Measurements from ENCODE around the gene MKLN1. TPM values are rescaled to one million over a fixed set of nuclear protein-coding genes. Genes with fewer than 3 reads are reported as not detected.

Gene MKLN1
- total and polyA plus RNA-seq, 2 donors from 2014 or later, result 24.4 to 77.0 TPM

GRCh38 chr7:131335639-131336381 is 8.1 kb downstream of the MKLN1 start:
- no peak for TF ChIP-seq CTCF (IDR thresholded peaks at IDR 0.05; ENCODE audit: borderline replicate concordance, extremely low read depth, insufficient read depth)
- intact Hi-C loops (cut with DNase I), result no loop called here
- FAIRE-seq (no peak), DNase-seq (no peak)
- no peak overlapping the region for H3K4me3 ChIP-seq (ENCODE audit: low read length in 3 of 3)
- peaks cover 0 to 9% (median 0%) of the 10 kb centered on the region in 3 donors for H3K4me1 ChIP-seq (ENCODE audit: control insufficient read depth in 2 of 3, insufficient read depth in 2 of 3, low read depth in 1 of 3, low read length in 3 of 3)
- H3K36me3 ChIP-seq (ENCODE audit: control insufficient read depth in 2 of 3, insufficient read depth in 3 of 3, low read length in 3 of 3), result no peaks in the 10 kb centered on the region
- peaks cover 0 to 2% (median 0%) of the 10 kb centered on the region in 3 donors for H3K9me3 ChIP-seq (ENCODE audit: control insufficient read depth in 2 of 3, insufficient read depth in 1 of 3, low read length in 3 of 3)
- H3K27me3 ChIP-seq (ENCODE audit: control insufficient read depth, insufficient read depth, low read length), result no peaks in the 10 kb centered on the region
- no peak overlapping the region for H3K9ac ChIP-seq (ENCODE audit: low read length in 3 of 3)
- H3K27ac ChIP-seq (ENCODE audit: low read depth in 2 of 2, low read length in 2 of 2), result no peak overlapping the region

GRCh38 chr7:131336956-131337355 is 9.3 kb downstream of the MKLN1 start:
- no peak for TF ChIP-seq CTCF (IDR thresholded peaks at IDR 0.05; ENCODE audit: borderline replicate concordance, extremely low read depth, insufficient read depth)
- Histone ChIP-seq H3K4me3 (ENCODE audit: low read length in 3 of 3) (no peak overlapping the region), H3K9ac (ENCODE audit: low read length in 3 of 3) (no peak overlapping the region), H3K27ac (ENCODE audit: low read depth in 2 of 2, low read length in 2 of 2) (no peak overlapping the region), H3K9me3 (ENCODE audit: control insufficient read depth in 2 of 3, insufficient read depth in 1 of 3, low read length in 3 of 3) (peaks cover 0 to 2% (median 0%) of the 10 kb centered on the region in 3 donors), H3K27me3 (ENCODE audit: control insufficient read depth, insufficient read depth, low read length) (no peaks in the 10 kb centered on the region), H3K4me1 (ENCODE audit: control insufficient read depth in 2 of 3, insufficient read depth in 2 of 3, low read depth in 1 of 3, low read length in 3 of 3) (peaks cover 0 to 4% (median 0%) of the 10 kb centered on the region in 3 donors), H3K36me3 (ENCODE audit: control insufficient read depth in 2 of 3, insufficient read depth in 3 of 3, low read length in 3 of 3) (no peaks in the 10 kb centered on the region)
- intact Hi-C loops (cut with DNase I), result no loop called here
- DNase-seq, result peak in 1 of 5 donors; percentile 36
- no peak for FAIRE-seq

GRCh38 chr7:131338173-131338572 is 10.5 kb downstream of the MKLN1 start:
- Histone ChIP-seq H3K9me3 (ENCODE audit: control insufficient read depth in 2 of 3, insufficient read depth in 1 of 3, low read length in 3 of 3) (peaks cover 0 to 2% (median 0%) of the 10 kb centered on the region in 3 donors), H3K9ac (ENCODE audit: low read length in 3 of 3) (no peak overlapping the region), H3K4me1 (ENCODE audit: control insufficient read depth in 2 of 3, insufficient read depth in 2 of 3, low read depth in 1 of 3, low read length in 3 of 3) (peaks cover 0 to 4% (median 2%) of the 10 kb centered on the region in 3 donors), H3K4me3 (ENCODE audit: low read length in 3 of 3) (no peak overlapping the region), H3K27me3 (ENCODE audit: control insufficient read depth, insufficient read depth, low read length) (no peaks in the 10 kb centered on the region), H3K27ac (ENCODE audit: low read depth in 2 of 2, low read length in 2 of 2) (no peak overlapping the region), H3K36me3 (ENCODE audit: control insufficient read depth in 2 of 3, insufficient read depth in 3 of 3, low read length in 3 of 3) (no peaks in the 10 kb centered on the region)
- no peak for FAIRE-seq
- intact Hi-C loops (cut with DNase I), result no loop called here
- DNase-seq, result no peak
- TF ChIP-seq CTCF (IDR thresholded peaks at IDR 0.05; ENCODE audit: borderline replicate concordance, extremely low read depth, insufficient read depth), result no peak
